HepG2 (cell line): ENCODE data around the gene PRKAG1.

ENCODE experiments used
- RERE ChIP-seq: IDR thresholded peaks from 2 replicates; pipeline ENCODE4 v1.6.1; 2016; ENCODE audit warnings: low read depth, missing genetic modification reagents, missing compliant biosample characterization
- RFX5 ChIP-seq: IDR thresholded peaks from 2 replicates; pipeline ENCODE4 v1.6.1; 2011; ENCODE audit warnings: low read depth, low read length, improper control_type of control experiment
- ZFX ChIP-seq: sonication (generic); formaldehyde crosslinking; IDR thresholded peaks from 2 replicates; pipeline ENCODE4 v1.4.0; 2020; ENCODE audit warnings: mild to moderate bottlenecking, low read depth, missing genetic modification reagents, moderate library complexity
- ZNF816 ChIP-seq: sonication (generic); formaldehyde crosslinking; IDR thresholded peaks from 2 replicates; pipeline ENCODE4 v1.8.0; 2022; ENCODE audit warnings: missing genetic modification reagents, mild to moderate bottlenecking, borderline replicate concordance

- TF ChIP-seq RERE (CRISPR knock-in tag): no peak
- no peak for TF ChIP-seq ZFX (CRISPR knock-in tag)
- TF ChIP-seq ZNF816: no peak
- no peak for TF ChIP-seq RFX5
Observed at GRCh38 chr12:49051373-49051764, 32.8 kb upstream of the PRKAG1 start.
